Measurements from ENCODE around the gene OLFM1.

GRCh38 chr9:135147474-135147805 lies 60.0 kb downstream of the OLFM1 start:
- TF ChIP-seq, protein P1, sequence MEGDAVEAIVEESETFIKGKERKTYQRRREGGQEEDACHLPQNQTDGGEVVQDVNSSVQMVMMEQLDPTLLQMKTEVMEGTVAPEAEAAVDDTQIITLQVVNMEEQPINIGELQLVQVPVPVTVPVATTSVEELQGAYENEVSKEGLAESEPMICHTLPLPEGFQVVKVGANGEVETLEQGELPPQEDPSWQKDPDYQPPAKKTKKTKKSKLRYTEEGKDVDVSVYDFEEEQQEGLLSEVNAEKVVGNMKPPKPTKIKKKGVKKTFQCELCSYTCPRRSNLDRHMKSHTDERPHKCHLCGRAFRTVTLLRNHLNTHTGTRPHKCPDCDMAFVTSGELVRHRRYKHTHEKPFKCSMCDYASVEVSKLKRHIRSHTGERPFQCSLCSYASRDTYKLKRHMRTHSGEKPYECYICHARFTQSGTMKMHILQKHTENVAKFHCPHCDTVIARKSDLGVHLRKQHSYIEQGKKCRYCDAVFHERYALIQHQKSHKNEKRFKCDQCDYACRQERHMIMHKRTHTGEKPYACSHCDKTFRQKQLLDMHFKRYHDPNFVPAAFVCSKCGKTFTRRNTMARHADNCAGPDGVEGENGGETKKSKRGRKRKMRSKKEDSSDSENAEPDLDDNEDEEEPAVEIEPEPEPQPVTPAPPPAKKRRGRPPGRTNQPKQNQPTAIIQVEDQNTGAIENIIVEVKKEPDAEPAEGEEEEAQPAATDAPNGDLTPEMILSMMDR (IDR thresholded peaks at IDR 0.05 in 2 of 3, conservative IDR thresholded peaks at IDR 0.05 in 1 of 3; ENCODE audit: borderline replicate concordance in 1 of 3, insufficient read depth in 1 of 3, low read depth in 2 of 3, low read length in 2 of 3), result no peak
- TF ChIP-seq CEBPB (IDR thresholded peaks at IDR 0.05; ENCODE audit: low read depth), result no peak
- TF ChIP-seq JUND (IDR thresholded peaks at IDR 0.05), result no peak
- no peak for TF ChIP-seq SP1 (IDR thresholded peaks at IDR 0.05; ENCODE audit: low read depth)
- no peak for TF ChIP-seq EGR1 (IDR thresholded peaks at IDR 0.05; ENCODE audit: low read depth)
- TF ChIP-seq POLR2A (IDR thresholded peaks at IDR 0.05; ENCODE audit: borderline replicate concordance, extremely low read depth, insufficient read depth, insufficient read length), result no peak
- TF ChIP-seq ELF1 (IDR thresholded peaks at IDR 0.05; ENCODE audit: borderline replicate concordance, low read depth), result no peak
- no peak for TF ChIP-seq YY1 (IDR thresholded peaks at IDR 0.05; ENCODE audit: extremely low read depth, insufficient replicate concordance, low read depth, low read length)
- no peak for TF ChIP-seq SRF (IDR thresholded peaks at IDR 0.05; ENCODE audit: low read depth)
- no peak for TF ChIP-seq EZH2 (IDR thresholded peaks at IDR 0.05)
- TF ChIP-seq, protein P2, sequence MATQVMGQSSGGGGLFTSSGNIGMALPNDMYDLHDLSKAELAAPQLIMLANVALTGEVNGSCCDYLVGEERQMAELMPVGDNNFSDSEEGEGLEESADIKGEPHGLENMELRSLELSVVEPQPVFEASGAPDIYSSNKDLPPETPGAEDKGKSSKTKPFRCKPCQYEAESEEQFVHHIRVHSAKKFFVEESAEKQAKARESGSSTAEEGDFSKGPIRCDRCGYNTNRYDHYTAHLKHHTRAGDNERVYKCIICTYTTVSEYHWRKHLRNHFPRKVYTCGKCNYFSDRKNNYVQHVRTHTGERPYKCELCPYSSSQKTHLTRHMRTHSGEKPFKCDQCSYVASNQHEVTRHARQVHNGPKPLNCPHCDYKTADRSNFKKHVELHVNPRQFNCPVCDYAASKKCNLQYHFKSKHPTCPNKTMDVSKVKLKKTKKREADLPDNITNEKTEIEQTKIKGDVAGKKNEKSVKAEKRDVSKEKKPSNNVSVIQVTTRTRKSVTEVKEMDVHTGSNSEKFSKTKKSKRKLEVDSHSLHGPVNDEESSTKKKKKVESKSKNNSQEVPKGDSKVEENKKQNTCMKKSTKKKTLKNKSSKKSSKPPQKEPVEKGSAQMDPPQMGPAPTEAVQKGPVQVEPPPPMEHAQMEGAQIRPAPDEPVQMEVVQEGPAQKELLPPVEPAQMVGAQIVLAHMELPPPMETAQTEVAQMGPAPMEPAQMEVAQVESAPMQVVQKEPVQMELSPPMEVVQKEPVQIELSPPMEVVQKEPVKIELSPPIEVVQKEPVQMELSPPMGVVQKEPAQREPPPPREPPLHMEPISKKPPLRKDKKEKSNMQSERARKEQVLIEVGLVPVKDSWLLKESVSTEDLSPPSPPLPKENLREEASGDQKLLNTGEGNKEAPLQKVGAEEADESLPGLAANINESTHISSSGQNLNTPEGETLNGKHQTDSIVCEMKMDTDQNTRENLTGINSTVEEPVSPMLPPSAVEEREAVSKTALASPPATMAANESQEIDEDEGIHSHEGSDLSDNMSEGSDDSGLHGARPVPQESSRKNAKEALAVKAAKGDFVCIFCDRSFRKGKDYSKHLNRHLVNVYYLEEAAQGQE (IDR thresholded peaks at IDR 0.05; ENCODE audit: low read depth), result no peak
